SH-SY5Y (cell line): ENCODE measurements around the gene PC.

Experiments
- GATA2 ChIP-seq: IDR thresholded peaks from 2 replicates; pipeline ENCODE4 v1.6.1; 2011; ENCODE audit warnings: mild to moderate bottlenecking, low read depth, low read length
- GATA3 ChIP-seq: IDR thresholded peaks from 2 replicates; pipeline ENCODE4 v1.6.1; 2011; ENCODE audit warnings: low read depth, mild to moderate bottlenecking, low read length, moderate library complexity

PC gene

DNA sequence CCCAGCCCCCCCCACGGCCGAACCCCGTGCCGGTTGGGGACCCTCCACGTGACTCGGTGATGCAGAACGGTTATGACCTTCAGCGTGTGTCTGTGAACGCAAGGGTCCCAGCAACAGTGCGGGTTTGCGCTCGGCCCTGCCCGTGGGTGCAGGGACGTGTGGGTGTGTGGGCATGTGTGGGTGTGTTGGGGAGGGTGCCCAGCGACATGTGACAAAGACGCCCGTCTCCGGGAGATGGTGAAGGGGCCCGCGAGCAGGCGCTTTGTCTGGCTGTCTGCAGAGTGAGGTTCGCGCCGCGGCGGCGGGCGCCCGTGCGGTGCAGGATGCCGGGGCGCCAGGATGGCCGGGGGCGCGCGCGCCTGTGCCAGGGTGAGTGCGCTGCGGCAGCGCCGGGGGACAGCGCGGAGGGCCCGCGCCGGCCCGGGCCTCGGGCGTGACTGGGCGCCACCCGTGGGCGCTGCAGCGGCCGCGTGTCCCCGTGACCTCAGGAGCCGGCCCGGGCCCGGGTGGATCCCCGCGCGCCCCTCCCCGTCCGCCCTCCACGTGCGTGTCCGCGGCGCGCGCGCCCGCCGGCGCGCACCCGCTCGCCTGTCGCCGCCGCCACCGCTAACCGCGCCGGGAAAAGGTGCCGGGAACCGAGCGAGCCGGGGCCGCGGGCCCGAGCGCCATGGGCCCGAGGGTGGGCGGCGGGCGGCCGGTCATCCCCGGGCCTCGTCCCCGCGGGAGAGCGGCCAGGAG is 101.5 kb downstream of the PC start, which contains the start of gene LRFN4:
TSS of gene LRFN4 (plus strand) at position 569 of the 738 bp plus-strand sequence. CDS start 681 bp downstream, outside the sequence.
- TF ChIP-seq GATA3 (no peak), GATA2 (no peak)

DNA sequence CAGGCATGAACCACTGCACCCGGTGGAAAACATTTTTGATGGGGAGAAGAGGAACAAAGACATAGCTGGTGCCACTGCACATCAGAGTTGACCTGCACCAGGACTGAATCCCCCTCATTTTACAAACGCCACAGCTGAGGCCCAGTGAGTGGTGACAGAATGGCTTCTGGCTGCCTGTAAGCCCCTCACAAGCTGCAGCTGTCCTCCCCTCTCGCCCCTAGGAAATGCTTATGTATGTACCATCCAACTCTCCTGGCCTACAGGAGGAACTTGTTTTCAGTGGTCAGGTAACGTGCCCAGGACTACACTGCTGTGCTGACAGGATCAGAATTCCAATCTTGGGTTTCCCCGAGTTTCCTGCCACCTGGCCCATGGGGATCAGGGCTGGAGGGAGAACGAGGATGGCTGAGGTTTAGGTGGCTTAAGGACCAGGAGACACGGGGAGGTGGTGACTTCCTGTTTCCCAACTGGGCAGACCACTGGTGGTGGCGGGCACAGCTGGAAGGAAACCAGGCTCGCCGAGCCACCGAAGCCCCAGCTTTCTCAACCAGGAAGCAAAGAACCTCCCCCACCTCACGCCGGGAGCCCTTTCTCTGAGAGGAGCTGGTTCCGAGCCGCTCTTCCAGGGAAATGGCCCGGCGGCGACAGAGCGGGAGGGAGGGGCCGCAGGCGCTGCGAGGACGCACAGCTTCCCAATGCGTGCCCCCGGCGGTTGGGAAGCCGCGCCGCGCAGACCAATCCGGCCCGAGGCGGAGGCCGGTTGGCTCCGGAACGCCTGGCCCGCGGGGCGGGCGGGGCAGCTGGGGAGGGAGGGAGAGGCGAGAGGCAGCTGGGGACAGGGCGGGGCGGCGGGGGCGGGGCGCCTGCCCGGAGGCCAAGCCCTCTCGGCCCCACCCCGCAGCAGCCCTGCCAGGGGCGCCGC is 102.3 kb downstream of the PC start:
- TF ChIP-seq GATA2 = no peak
- TF ChIP-seq GATA3 = no peak

DNA sequence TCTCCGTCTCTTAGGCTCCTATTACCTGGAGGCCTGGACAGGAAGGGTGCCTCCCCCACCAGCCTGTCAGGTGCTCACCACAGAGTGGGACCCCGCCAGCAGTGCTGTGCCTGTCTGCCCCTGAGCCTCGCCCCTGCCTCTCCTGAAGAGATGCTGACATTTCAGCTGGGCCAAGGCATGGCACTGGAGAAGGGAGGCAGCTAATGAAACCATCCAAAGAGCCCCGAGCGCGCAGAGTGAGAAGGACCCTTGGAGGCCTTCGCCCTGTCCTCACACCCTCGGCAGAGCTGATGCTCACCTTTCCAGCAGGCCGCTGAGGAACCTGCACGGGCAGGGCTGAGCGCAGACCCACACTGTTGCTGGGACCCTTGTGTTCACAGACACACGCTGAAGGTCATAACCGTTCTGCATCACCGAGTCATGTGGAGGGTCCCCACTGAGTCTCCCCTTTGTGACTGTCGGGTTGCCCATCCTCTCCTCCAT is 103.4 kb downstream of the PC start:
- TF ChIP-seq GATA3 (no peak), GATA2 (no peak)

DNA sequence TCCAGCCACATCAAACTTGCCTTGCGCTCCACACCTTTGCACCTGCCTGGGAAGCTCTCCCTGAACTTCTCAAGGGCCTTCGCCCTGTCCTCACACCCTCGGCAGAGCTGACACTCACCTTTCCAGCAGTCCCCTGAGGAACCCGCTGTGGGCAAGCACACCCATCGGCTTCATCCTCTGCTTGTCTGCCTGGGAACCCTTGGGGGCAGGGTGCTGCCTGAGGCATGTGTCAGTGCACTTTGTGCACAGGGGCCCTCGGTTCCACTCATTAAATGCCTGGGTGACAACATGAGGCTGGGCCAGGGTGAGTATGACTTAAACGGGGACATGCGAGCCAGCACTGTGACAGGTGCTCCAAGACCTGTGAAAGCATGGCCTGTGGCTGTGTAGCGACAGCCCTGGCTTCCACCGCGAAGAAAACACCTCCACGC is 103.9 kb downstream of the PC start:
- TF ChIP-seq GATA3 = no peak
- no peak for TF ChIP-seq GATA2

DNA sequence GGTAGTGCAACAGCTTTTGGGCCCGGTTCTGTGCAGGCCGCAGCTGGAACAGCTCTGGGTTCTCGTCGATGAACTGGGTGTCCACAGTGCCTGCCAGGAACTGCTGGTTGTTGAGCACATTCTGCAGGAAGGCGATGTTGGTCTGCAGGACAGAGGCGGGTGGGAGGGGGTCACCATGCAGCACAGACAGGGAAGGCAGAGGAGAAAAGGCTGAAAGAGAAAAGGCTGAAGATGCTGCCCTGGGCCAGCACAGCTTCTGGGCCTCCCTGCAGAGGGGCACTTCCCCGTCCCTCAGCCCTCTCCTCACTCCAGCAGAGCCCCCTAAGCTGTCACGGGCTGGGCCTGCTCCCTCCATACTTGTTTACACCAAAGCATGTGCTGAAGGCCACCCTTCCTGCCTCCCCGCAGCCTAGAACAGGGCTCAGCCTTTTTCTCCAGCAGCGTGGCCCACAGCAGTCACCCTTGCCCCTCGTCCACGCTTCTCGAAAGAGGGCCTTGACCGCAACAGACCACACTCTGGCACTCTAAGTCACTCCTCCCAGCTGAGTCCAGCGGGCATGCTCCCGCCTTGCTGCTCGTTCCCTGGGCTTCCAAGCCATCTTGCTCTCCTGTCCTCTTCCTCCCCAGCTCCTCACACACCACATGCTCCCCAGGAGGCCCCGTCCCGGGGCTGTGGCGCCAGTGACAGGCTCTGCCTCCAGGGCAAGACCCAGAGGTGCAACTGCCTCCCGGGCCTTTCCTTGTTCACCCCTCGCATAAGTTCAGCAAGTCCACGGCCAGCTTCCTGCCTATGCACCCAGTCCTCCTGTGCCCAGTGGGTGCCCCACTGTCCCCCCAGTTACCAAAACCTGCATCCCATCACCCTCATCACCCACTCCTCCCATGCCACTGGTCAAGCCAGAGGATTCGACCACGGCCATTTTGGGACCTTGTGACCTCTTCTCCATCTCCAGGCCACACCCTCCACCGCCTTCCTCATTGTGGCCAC is 104.6 kb downstream of the PC start:
- TF ChIP-seq GATA2 = no peak
- TF ChIP-seq GATA3 = no peak

DNA sequence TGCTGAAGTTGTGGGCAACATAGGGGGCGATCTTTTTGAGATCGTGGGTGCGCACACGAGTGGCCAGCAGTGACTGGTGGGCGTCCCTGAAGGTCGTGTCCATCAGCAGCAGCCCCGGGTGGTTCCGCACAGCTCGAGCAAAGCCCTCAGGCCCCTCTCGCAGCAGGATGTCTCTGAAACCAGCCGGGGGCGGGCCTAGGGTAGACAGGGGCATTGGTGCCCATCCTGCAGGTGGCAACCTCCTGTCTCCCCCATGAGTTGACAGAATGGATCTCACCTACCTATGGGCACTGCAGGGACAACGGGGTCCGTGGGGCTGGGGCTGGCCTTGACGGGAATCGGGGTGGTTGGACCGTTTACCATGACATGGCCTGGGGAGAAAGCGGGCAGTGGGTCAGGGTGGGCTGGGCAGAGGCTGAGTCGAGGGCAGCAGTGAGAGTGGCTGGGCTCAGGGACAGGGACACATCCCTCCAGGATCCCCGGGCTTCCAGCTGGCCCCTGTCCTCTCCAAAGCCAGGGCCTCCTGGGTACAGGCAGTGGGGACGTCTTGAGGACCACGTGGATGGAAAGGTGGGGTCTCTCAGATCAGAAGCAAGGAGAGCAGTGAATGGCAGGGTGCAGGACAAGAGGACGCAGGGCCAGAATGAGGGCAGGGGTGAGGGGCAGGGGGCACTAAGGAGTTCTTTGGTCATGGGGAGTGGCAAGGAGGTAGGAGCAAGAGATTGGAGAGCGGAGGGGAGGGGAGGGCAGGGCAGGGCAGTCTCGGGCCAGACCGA is 105.5 kb downstream of the PC start:
- TF ChIP-seq GATA3 (no peak), GATA2 (no peak)

DNA sequence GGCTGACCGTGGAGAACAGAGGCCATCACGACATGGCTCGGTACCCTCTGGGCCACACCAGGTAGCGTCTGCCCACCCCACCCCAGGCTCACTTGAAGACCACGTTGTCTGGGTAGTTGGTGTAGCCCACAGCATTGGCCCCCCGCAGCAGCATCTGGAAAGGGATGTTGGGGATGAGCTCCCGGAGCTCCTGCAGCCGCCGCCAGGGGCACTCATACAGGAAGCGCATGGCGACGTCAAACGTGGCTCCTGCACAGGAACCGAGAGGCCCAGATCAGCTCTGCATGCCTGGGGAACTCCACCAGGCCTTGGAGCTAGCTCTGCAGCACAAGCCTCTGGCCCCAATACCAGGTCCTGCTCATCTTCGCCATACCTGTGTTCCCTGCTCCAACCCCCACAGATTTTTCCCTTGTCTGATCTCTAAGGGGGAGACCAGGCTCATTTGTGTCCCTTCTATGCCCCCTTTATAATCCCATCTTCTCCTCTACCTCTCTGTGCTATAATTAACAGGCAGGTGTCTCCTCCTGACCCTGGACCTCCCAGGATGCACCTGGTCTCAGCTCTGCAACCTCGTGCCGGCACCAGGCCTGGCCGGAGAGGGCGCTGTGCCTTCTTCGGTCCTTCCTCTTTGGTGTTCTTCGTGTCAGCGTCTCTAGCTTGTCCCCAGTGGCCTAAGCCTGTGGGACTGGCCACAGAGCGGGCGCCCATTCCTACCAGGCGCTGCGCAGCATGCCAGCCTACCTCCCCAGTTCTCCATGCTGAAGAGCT is 106.3 kb downstream of the PC start:
- TF ChIP-seq GATA3 = no peak
- no peak for TF ChIP-seq GATA2

DNA sequence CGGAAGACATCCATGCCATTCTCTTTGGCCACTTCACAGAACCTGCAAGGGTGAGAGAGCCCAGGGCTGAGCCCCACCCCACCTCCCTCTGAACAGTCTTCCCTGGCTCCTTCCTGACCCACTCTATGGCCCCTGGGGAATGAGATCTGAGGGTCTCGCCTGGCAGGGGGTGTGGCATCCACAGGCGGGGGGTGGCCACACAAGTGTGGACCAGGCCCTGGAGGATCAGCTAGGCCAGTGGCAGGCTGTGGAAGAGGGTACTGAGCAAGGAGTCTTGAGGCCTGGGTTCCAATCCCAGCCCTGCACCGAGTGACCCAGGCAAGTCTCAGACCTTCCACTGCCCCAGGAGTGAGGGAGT is 107.0 kb downstream of the PC start:
- no peak for TF ChIP-seq GATA3
- no peak for TF ChIP-seq GATA2

DNA sequence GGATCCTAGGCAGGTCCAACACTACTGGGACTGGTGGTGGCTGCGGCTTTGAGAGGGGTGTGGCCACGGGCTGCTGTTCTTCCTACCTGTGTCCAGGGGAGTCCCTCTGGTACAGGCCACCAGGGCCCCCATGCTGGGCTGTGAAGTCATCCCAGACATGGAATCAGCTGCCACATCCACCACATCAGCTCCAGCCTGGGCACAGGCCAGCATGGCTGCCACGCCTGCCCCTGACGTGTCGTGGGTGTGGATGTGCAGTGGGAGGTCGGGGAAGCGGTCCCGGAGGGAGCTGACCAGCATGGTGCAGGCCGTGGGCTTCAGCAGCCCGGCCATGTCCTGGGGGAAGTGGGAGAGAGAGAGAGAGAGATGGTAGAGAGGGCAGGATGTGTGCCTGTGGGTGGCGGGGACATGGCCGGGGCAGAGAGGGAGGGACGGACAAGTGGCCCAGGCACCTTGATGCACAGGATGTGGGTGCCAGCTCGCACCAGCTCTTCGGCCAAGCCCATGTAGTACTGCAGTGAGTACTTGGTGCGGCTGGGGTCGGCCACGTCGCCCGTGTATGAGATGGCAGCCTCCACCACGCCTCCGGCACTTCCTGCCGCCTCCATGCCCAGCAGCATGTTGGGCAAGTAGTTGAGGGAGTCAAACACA is 107.5 kb downstream of the PC start:
- TF ChIP-seq GATA2 (no peak), GATA3 (no peak)

DNA sequence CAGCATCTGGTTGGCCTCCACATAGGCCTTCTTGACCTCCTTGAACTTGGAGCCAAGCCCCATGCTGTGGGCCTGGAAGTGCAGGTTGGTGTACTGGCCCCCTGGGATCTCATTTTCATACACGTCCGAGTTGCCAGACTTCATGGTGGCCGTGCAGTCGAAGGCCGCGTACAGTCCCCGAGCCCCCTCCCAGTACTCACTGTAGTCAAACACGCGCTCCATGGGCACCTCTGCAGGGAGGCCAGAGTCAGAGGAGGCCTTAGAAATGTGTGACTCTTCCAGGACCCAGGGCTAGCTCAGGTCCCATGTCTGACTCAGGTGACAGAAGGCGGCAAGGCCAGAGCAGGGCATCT is 108.0 kb downstream of the PC start:
- TF ChIP-seq GATA3 = no peak

DNA sequence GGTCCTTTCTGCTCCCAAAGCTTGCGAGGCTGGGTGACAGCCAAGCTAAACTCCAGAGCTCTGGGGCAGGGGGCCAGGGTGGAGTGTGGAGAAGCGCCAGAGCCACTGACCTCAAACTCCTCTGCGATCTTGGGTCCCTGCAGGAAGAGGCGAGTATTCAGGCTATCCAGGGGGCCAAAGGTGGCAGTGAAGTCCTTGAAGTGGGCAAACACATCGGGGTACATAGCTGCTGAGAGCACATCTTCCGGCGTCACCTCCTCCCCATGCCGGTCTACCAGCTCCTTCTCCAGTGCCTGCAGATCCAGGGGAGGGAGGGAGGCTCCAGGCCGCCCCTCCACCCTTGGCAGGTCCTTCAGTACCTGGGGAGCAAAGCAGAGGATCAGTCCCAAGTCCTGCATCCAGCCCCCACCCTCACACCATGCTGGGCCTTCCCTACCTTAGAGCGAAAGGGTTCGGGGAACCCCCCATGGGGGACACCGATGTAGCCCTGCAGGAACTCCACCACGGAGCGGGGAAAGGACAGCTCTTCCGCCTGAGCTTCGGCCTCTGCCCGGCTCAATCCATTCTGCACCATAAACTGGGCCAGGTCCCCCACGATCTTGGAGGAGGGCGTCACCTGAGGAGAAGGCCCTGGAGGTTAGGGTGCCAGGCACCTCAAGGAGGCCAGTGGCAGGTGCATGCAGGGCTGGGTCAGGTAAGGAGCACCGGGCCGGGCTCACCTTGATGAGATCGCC is 108.5 kb downstream of the PC start:
- TF ChIP-seq GATA3 = no peak
- TF ChIP-seq GATA2 = no peak
